ENCODE measurements around the gene RPL18.
A peak's percentile ranks its signal among the peaks of the same experiment; 100 is the strongest.
"Not testable (repeated sequence)": the region's sequence is repeated elsewhere in the genome, so short reads cannot be mapped to it uniquely, and the experiment has no call there.

RPL18 gene

GRCh38 chr19:48595171-48595570, 23.8 kb downstream of the RPL18 start:
- DNase-seq (ENCODE audit: low spot score): no peak
- in situ Hi-C loops (cut with MboI; ENCODE audit: low pct_unique_long_range_greater_than_20kb, low sequenced_read_pairs, unreplicated experiment): no loop called here
- no peak for TF ChIP-seq CTCF (IDR thresholded peaks at IDR 0.05; ENCODE audit: extremely low read depth, insufficient read depth, missing control alignments)

GRCh38 chr19:48591021-48591420, 28.0 kb downstream of the RPL18 start:
- no peak for TF ChIP-seq CTCF (IDR thresholded peaks at IDR 0.05; ENCODE audit: extremely low read depth, insufficient read depth, missing control alignments)
- in situ Hi-C loops (cut with MboI; ENCODE audit: low pct_unique_long_range_greater_than_20kb, low sequenced_read_pairs, unreplicated experiment): no loop called here
- no peak for DNase-seq (ENCODE audit: low spot score)

GRCh38 chr19:48588670-48589401, 30.1 kb downstream of the RPL18 start:
- peak; percentile 98 for TF ChIP-seq CTCF (IDR thresholded peaks at IDR 0.05; ENCODE audit: extremely low read depth, insufficient read depth, missing control alignments)
- DNase-seq (ENCODE audit: low spot score): peak; percentile 89
- in situ Hi-C loops (cut with MboI; ENCODE audit: low pct_unique_long_range_greater_than_20kb, low sequenced_read_pairs, unreplicated experiment): loop anchor here (5.0 to 10.0 kb wide), 2 partner anchors 82 to 274 kb away; no protein-coding TSS in a partner anchor

- in situ Hi-C loops (cut with MboI; ENCODE audit: low pct_unique_long_range_greater_than_20kb, low sequenced_read_pairs, unreplicated experiment): loop anchor here (5.0 to 10.0 kb wide), 2 partner anchors 80 to 273 kb away; no protein-coding TSS in a partner anchor
- TF ChIP-seq CTCF (IDR thresholded peaks at IDR 0.05; ENCODE audit: extremely low read depth, insufficient read depth, missing control alignments): no peak
- DNase-seq (ENCODE audit: low spot score): no peak
Measured at GRCh38 chr19:48587387-48587786, 31.6 kb downstream of the RPL18 start.

- DNase-seq (ENCODE audit: low spot score): no peak
- TF ChIP-seq CTCF (IDR thresholded peaks at IDR 0.05; ENCODE audit: extremely low read depth, insufficient read depth, missing control alignments): no peak
- in situ Hi-C loops (cut with MboI; ENCODE audit: low pct_unique_long_range_greater_than_20kb, low sequenced_read_pairs, unreplicated experiment): loop anchor here (10.0 kb wide), 1 partner anchor 267 kb away; no protein-coding TSS in a partner anchor
Measured at GRCh38 chr19:48582168-48582567, 36.8 kb downstream of the RPL18 start.

GRCh38 chr19:48578891-48579290, 40.1 kb downstream of the RPL18 start:
- DNase-seq (ENCODE audit: low spot score): no peak
- in situ Hi-C loops (cut with MboI; ENCODE audit: low pct_unique_long_range_greater_than_20kb, low sequenced_read_pairs, unreplicated experiment): no loop called here
- TF ChIP-seq CTCF (IDR thresholded peaks at IDR 0.05; ENCODE audit: extremely low read depth, insufficient read depth, missing control alignments): no peak

GRCh38 chr19:48577908-48578307, 41.1 kb downstream of the RPL18 start:
- DNase-seq (ENCODE audit: low spot score); in situ Hi-C loops (cut with MboI; ENCODE audit: low pct_unique_long_range_greater_than_20kb, low sequenced_read_pairs, unreplicated experiment): not testable (repeated sequence)

All from GM13977 (cell line).